GM06990 (cell line): ENCODE results near the gene KLC4.
"Not testable (repeated sequence)": the region's sequence is repeated elsewhere in the genome, so short reads cannot be mapped to it uniquely, and the experiment has no call there.

Experiments used
- DNase-seq: peaks from one replicate; pipeline ENCODE4 v3.0.0-alpha.2; 2011; ENCODE audit not compliant: insufficient read length; ENCODE audit errors: extremely low read depth
- H3K27me3 ChIP-seq: replicated peaks from 2 replicates; pipeline ENCODE4 v1.6.0; 2011; ENCODE audit warnings: low read length; ENCODE audit not compliant: control insufficient read depth, insufficient read depth
- H3K36me3 ChIP-seq: 2 replicates; pipeline ENCODE4 v1.5.1; 2011; ENCODE audit warnings: low read length; ENCODE audit not compliant: control insufficient read depth, insufficient read depth
- H3K4me3 ChIP-seq: replicated peaks from 2 replicates; pipeline ENCODE4 v1.5.1; 2011; ENCODE audit warnings: low read depth, mild to moderate bottlenecking, control low read depth, low read length
- TF ChIP-seq, protein P1 (sequence below): IDR thresholded peaks from 2 replicates; pipeline ENCODE4 v1.5.1; 2011; ENCODE audit warnings: low read length, control low read depth, mild to moderate bottlenecking, inconsistent platforms; ENCODE audit not compliant: insufficient read depth, poor library complexity, severe bottlenecking

The KLC4 gene

DNA sequence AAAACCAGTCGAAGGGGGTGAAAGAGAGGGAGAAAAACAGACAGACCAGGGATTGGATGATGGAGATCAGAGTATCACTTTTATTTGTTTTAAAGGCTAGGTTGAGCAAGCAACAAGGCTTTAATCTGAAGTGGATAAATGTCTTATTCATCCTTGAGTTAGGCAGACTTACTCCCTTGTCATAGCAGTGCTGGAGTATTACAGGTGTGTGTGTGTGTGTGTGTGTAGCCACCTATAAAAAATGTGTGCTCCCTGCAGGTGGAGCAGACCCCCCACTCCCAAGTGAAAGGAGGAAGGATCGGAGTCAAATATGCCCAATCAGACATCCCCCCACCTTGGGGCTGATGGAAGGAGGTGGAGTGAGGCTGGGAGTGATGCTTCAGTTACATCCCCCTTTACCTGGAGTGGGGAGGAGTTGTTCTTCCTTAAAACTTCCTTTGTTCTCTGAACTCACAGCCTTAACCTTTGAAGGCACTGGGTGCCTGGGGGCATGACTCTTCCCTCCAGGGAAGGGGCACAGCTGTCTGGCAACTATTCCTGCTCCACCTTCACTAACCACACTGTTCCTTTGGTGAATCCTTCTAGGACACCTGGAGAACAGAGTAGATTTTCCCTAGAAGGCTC lies 43.9 kb downstream of the KLC4 start:
- H3K27me3 ChIP-seq = peaks cover 1% of the 10 kb centered on the region; the same call in 1 of the 2 replicates
- TF ChIP-seq, protein P1, sequence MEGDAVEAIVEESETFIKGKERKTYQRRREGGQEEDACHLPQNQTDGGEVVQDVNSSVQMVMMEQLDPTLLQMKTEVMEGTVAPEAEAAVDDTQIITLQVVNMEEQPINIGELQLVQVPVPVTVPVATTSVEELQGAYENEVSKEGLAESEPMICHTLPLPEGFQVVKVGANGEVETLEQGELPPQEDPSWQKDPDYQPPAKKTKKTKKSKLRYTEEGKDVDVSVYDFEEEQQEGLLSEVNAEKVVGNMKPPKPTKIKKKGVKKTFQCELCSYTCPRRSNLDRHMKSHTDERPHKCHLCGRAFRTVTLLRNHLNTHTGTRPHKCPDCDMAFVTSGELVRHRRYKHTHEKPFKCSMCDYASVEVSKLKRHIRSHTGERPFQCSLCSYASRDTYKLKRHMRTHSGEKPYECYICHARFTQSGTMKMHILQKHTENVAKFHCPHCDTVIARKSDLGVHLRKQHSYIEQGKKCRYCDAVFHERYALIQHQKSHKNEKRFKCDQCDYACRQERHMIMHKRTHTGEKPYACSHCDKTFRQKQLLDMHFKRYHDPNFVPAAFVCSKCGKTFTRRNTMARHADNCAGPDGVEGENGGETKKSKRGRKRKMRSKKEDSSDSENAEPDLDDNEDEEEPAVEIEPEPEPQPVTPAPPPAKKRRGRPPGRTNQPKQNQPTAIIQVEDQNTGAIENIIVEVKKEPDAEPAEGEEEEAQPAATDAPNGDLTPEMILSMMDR = no peak
- DNase-seq = no peak
- H3K4me3 ChIP-seq = no peak overlapping the region
- no peaks in the 10 kb centered on the region for H3K36me3 ChIP-seq

GRCh38 chr6:43105538-43106222 lies 46.2 kb downstream of the KLC4 start:
- Histone ChIP-seq H3K36me3 (no peaks in the 10 kb centered on the region), H3K27me3 (peaks cover 1% of the 10 kb centered on the region; the same call in 1 of the 2 replicates), H3K4me3 (no peak overlapping the region)
- DNase-seq = no peak
- TF ChIP-seq, protein P1 = no peak

DNA sequence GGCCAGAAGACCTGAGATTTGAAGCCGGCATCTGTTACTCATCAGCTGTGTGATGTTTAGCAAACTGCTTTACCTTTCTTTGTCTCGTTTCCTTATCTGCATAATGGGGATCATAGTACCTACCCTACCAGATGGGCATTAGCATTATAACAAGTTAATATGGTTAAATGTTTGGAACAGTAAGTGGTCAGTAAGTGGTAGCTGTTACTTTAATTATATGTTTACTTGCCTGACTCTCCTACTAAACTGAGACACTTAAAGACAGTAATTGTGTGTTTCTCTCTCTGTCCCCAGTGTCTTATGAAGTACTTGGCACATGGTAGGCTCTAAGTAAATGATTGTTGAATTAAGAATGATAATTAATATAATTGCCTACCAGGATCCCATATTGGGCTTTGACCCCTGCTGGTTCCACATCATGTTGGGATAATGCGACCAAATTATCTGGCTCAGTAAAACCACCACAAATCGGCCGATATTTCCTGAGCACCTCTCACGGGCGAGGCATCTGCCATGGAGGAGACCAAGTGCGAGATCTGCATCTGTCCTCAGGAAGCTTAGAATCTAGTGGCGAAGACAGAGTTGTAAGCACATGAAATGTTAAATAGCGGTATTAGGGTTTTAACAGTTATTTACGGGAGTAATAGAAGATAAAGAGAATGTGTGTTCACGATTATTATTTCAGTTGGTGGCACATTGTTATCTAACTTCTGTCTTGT lies 48.1 kb downstream of the KLC4 start:
- H3K36me3 ChIP-seq = no peaks in the 10 kb centered on the region
- TF ChIP-seq, protein P1 = no peak
- no peak for DNase-seq
- peaks cover 1% of the 10 kb centered on the region; the same call in 1 of the 2 replicates for H3K27me3 ChIP-seq
- H3K4me3 ChIP-seq = no peak overlapping the region

GRCh38 chr6:43113431-43114260 lies 54.2 kb downstream of the KLC4 start:
- Histone ChIP-seq H3K4me3 (no peak overlapping the region), H3K27me3 (no peaks in the 10 kb centered on the region), H3K36me3 (no peaks in the 10 kb centered on the region)
- DNase-seq = no peak
- TF ChIP-seq, protein P1 = no peak

- Histone ChIP-seq H3K27me3 (no peaks in the 10 kb centered on the region), H3K36me3 (no peaks in the 10 kb centered on the region), H3K4me3 (no peak overlapping the region)
- no peak for DNase-seq
- TF ChIP-seq, protein P1 = no peak
These were observed 55.9 kb downstream of the KLC4 start for GRCh38 chr6:43115365-43115764.

GRCh38 chr6:43117466-43117865 lies 58.0 kb downstream of the KLC4 start:
- not testable (repeated sequence) for H3K4me3 ChIP-seq, H3K36me3 ChIP-seq, H3K27me3 ChIP-seq, DNase-seq
